Measurements from ENCODE around the gene BBS4.

The BBS4 gene

GRCh38 chr15:72764656-72765055, 78.6 kb downstream of the BBS4 start:
- no peak for DNase-seq (ENCODE audit: low read depth in 2 of 2)

GRCh38 chr15:72766025-72766424, 80.0 kb downstream of the BBS4 start:
- no peak for DNase-seq (ENCODE audit: low read depth in 2 of 2)

- no peak for DNase-seq (ENCODE audit: low read depth in 2 of 2)
Measured at GRCh38 chr15:72766780-72767179, 80.8 kb downstream of the BBS4 start.

GRCh38 chr15:72770673-72771328, 84.8 kb downstream of the BBS4 start:
- DNase-seq (ENCODE audit: low read depth in 2 of 2): no peak

- DNase-seq (ENCODE audit: low read depth in 2 of 2): no peak
Measured at GRCh38 chr15:72771329-72771725, 85.3 kb downstream of the BBS4 start.

GRCh38 chr15:72774696-72775383, 88.8 kb downstream of the BBS4 start:
- no peak for DNase-seq (ENCODE audit: low read depth in 2 of 2)

- DNase-seq (ENCODE audit: low read depth in 2 of 2): no peak
Measured at GRCh38 chr15:72778796-72779195, 92.8 kb downstream of the BBS4 start.

- DNase-seq (ENCODE audit: low read depth in 2 of 2): no peak
Measured at GRCh38 chr15:72781631-72782030, 95.6 kb downstream of the BBS4 start.

- DNase-seq (ENCODE audit: low read depth in 2 of 2): no peak
Measured at GRCh38 chr15:72782274-72783003, 96.4 kb downstream of the BBS4 start.

GRCh38 chr15:72783004-72783639, 97.1 kb downstream of the BBS4 start:
- DNase-seq (ENCODE audit: low read depth in 2 of 2): peak in 1 of 2 donors; percentile 31

- peak; percentile 85 to 92 for DNase-seq (ENCODE audit: low read depth in 2 of 2)
Measured at GRCh38 chr15:72783640-72784455, 97.8 kb downstream of the BBS4 start, which contains the start of gene ADPGK. ADPGK (minus strand) TSS chr15:72783758; CDS start chr15:72783691, 67 bp downstream.

GRCh38 chr15:72784456-72784876, 98.5 kb downstream of the BBS4 start:
- no peak for DNase-seq (ENCODE audit: low read depth in 2 of 2)

GRCh38 chr15:72785432-72785831, 99.4 kb downstream of the BBS4 start:
- peak in 1 of 2 donors; percentile 56 for DNase-seq (ENCODE audit: low read depth in 2 of 2)

GRCh38 chr15:72785841-72786240, 99.8 kb downstream of the BBS4 start:
- DNase-seq (ENCODE audit: low read depth in 2 of 2): no peak

GRCh38 chr15:72786242-72786641, 100.2 kb downstream of the BBS4 start:
- no peak for DNase-seq (ENCODE audit: low read depth in 2 of 2)

- DNase-seq (ENCODE audit: low read depth in 2 of 2): no peak
Measured at GRCh38 chr15:72786676-72787345, 100.8 kb downstream of the BBS4 start.

GRCh38 chr15:72787526-72787925, 101.5 kb downstream of the BBS4 start:
- no peak for DNase-seq (ENCODE audit: low read depth in 2 of 2)
